RPMI7951 (cell line): ENCODE results near the gene DCST2. TPM values are rescaled to one million over a fixed set of nuclear protein-coding genes. Genes with fewer than 3 reads are reported as not detected.
A peak's percentile ranks its signal among the peaks of the same experiment; 100 is the strongest.

Experiments used
- DNase-seq: peaks from one replicate; pipeline ENCODE4 v3.0.0-alpha.2; 2012; ENCODE audit warnings: low read depth
- total RNA-seq: library from RNA; depleted of rRNA; stranded (reverse); fragments of >200 nt; shearing (Covaris generic); gene quantifications from 2 replicates; pipeline ENCODE4 v1.2.3, GENCODE V29; 2014; rRNA removed

DCST2 gene
- not detected in 2 replicates for total RNA-seq

GRCh38 chr1:155033524-155033923 lies at the start of gene DCST2, which contains the start of gene DCST1:
Gene DCST2 (minus strand): TSS chr1:155033781. CDS start chr1:155033701, 80 bp downstream.
Gene DCST1 (plus strand): TSS chr1:155033824. CDS start chr1:155034037, 213 bp downstream.
- no peak for DNase-seq

DNA sequence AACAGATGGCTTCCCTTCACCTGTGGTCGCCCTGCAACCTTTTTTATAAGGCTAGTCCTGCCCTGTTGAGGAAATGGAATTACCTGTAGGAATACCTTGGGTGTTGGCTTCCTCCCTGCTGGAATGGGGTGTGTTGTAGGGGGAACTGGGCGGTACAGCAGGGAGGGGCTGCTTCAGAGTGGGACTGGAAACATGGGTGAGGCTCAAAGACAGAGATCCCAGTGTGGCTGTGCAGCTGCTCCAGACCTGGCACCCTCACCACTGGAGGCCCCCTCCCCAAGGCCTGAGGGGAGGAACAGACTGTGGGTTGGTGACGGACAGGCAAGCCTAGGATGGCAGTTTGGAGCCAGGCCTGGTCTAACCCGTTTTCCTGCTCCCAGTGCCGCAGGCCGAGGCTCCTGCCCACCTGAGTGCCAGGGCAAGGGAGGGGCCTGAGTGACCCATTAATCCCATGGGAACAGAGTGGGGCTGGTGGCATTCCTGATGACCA lies 49.5 kb upstream of the DCST2 start:
- DNase-seq = no peak

DNA sequence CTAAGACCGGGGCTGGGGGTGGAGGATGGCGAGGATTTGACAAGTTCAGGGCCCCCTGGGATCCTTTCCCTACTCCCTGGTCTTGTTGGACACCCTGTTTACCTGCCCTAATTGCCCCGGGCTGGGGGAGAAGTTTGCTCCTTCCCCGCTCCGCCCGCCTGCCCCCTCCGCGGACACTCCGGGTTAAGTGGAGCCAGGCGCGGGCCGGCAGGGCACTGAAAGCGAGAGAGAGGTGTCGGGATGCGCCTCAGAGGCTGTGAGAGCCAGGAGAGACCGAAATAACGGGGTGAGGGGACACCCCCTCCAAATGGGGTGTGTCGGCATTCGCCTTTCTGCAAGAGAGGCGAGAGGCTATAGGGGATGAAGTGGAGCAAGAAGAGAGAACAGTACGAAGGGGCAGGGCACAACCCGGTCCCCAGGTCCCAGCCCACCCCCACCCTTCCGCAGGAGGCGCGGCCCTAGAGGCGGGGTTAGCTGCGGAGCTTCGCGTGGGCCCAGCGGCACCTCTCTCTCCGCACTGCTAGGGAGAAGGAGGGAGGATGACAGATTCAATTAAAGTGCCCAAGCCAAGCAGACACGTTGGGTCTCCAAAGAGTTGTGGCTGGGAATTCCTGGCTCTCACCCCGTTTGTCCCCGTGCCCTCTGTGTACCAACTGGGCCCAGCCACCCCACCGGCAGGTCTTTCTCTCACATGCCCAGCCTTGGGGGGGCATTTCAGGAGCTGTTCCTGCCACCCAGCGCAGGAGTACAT lies 48.9 kb upstream of the DCST2 start:
- no peak for DNase-seq

- DNase-seq = no peak
Measured at GRCh38 chr1:155081472-155082300, 48.1 kb upstream of the DCST2 start.

- no peak for DNase-seq
Measured at GRCh38 chr1:155080312-155081228, 47.0 kb upstream of the DCST2 start.

DNA sequence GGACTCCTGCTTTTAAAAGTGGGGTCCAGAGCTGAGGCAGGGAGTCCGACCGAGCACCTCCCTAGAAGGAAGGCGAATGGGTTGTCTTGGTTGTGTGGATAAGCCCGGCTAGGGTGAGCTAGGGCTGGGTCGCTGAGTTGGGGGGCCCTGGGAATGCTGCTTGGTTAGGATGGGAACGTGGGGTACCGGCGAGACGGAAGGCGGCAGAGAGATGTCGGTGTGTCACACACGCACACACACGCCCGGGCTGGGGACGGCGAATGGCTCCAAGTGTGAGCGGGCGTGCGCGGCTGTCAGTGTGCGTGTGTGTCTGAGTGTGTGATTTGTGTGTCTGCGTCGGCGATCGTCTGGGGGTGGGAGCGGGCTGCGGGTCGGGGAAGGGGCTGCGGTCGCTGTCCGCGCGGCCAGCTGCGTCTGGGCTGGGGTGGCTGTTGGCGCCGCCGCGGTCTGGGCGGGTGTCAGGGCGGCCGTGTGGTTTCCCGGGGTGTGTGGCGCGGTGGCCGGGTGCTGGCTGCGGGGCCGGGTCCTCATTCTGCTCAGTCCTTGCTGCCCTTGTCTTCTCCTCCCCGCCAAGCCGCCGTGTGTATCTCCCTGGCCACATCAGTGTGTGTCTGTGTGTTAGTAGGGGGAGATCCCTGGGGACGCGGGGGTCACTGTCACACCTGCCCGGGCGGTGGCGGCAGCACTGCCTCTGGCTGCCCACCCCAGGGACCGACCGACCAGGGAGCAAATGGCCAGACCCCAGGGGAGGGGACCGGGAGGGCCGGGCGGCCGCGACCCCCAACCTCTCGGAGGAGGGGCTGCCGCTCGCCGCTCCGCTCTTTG lies 46.1 kb upstream of the DCST2 start:
- no peak for DNase-seq

GRCh38 chr1:155079210-155079486 lies 45.6 kb upstream of the DCST2 start:
- no peak for DNase-seq

GRCh38 chr1:155078469-155079209 lies 45.1 kb upstream of the DCST2 start, which contains the start of gene EFNA3:
Gene EFNA3 (plus strand): TSS chr1:155078837. CDS start chr1:155078942, 105 bp downstream.
- DNase-seq = peak; percentile 50

DNA sequence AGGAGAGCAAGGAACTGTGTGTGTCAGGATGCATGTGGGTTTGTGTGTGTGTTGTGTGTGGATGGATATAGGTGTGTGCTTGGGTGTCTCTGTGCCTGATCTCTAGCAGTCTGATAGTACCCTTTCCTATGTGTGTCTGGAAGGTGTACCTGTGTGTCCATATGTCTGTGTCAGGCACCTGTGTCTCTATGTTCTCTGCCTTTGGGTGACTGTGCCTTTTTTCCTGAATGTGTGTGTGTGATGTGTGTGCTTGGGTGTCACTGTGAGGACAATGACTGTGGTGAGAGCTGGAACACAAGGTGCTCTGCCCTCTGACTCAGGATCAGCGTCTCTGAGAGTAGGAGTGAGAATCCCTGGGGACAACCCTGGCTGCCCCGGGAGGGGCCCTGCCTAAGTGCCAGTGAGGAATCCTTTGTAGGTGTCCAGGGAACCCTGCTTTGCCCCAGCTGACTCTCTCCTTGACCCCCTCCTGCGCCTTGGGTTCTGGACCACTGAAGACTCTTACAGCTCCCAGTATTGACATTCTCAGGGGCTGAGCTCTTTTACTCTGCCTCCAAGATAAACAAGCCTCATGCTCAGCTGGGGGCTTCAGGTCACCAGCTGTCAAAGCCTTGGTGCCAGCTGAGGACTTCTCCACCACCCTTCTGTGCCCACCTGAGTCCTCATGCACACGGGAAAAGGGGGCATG lies 44.3 kb upstream of the DCST2 start:
- no peak for DNase-seq

DNA sequence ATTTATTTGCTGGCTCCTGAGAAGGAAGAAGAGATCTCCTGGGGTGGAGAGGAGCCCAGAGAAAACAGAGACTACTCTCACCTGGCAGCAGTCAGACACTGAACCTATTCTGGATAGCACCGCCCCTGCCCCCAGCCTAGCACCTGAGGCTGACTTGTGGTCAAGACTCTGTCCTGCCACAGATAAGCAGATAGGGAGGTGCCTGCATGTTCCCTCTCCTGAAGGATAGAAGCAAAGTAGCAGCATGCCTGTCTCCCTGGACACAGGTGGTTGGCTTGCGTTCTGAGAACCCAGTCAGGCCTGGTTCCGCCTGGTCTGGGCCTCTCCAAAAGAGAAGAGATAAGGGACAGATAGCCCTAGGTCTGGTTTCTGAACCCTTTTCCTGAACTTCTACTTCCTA lies 43.8 kb upstream of the DCST2 start:
- no peak for DNase-seq

DNA sequence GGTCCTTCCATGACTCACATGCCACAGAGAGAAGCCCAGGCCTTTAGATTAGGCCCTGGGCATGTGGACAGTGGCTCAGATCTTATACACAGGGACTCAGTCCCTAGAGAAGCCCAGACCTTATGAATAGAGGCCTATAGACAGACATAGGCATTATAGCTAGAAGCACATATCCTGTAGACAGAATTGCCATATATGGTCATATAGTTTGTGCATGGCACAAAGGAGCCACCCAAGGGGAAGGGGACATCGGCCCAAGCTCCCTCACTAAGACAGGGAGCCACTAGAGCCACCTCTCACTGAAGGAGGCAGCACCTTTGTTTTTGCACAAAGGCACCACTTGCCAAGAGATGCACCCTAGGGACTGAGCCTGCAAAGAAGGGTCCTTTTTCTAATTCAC lies 42.8 kb upstream of the DCST2 start:
- no peak for DNase-seq

- DNase-seq = no peak
Measured at GRCh38 chr1:155075535-155075934, 42.0 kb upstream of the DCST2 start.

GRCh38 chr1:155073377-155074242 lies 40.0 kb upstream of the DCST2 start:
- DNase-seq = no peak

- DNase-seq = no peak
Measured at GRCh38 chr1:155072531-155073289, 39.1 kb upstream of the DCST2 start.

- DNase-seq = no peak
Measured at GRCh38 chr1:155071701-155072100, 38.1 kb upstream of the DCST2 start.

DNA sequence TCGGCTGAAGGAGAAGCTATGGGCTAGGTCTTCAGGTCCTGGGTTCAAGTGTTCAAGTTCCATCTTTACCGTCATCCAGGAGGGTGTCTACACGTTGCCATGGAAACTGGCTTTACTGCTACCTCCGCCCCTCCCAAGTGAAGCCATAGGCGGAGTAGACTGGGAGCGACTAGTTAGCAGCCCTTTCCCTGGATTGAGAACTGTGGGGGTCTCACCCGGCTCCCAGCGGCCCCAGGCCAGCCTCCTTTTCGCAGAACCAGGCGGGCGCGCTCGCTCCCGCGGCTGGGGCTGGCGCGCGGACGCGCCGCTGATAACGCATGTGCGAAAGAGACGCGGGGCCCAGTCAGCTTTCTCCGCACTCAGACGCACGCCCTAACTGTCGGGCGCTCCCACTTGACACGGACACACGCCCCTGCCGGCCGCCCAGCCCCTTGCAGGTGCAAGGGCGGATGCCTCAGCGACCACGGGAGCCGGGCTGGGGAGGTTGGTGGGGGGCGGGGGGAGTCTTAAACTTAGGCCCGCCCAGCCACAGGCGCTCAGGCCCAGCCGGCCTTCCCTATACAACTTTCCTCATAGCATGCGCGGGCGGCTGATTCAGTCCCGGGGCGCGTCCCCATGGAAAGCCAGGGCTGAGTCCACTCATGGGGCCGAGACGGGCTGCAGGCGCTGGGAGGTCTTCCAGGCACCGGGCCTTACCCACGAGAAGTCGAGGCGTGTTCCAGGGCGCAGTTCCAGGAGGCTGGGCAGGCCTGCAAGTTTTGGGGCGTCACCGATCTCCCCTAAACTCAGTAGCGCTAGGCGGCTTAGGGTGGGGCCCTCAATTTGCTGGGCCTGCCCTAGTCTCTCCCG lies 37.4 kb upstream of the DCST2 start:
- peak; percentile 57 for DNase-seq

GRCh38 chr1:155070158-155070621 lies 36.6 kb upstream of the DCST2 start:
- no peak for DNase-seq
